Activated naive CD8-positive, alpha-beta T cell treated with anti-CD3 and anti-CD28 coated beads for 36 hours (primary cell): ENCODE results near the gene SRP9. TPM values are rescaled to one million over a fixed set of nuclear protein-coding genes. Genes with fewer than 3 reads are reported as not detected.

Source experiments
- DNase-seq: peaks from one replicate; pipeline ENCODE4 v3.0.0; 2021
- H3K27ac Mint-ChIP-seq: one replicate; pipeline ENCODE4 v1.8.0; 2022; ENCODE audit warnings: mild to moderate bottlenecking, moderate library complexity, mixed read lengths
- H3K27me3 Mint-ChIP-seq: one replicate; pipeline ENCODE4 v1.8.0; 2022; ENCODE audit warnings: mild to moderate bottlenecking, mixed read lengths
- H3K36me3 Mint-ChIP-seq: one replicate; pipeline ENCODE4 v1.8.0; 2021; ENCODE audit warnings: mild to moderate bottlenecking, mixed read lengths
- H3K4me1 Mint-ChIP-seq: one replicate; pipeline ENCODE4 v1.8.0; 2021; ENCODE audit warnings: mixed read lengths
- H3K4me3 Mint-ChIP-seq: one replicate; pipeline ENCODE4 v1.8.0; 2022; ENCODE audit warnings: mild to moderate bottlenecking, moderate library complexity, mixed read lengths
- H3K9me3 Mint-ChIP-seq: one replicate; pipeline ENCODE4 v1.8.0; 2022; ENCODE audit warnings: mixed read lengths
- total RNA-seq, 2 experiments: library from RNA; stranded (reverse); gene quantifications; one replicate each; pipeline ENCODE4 v1.2.3, GENCODE V29; 2021

Gene SRP9
- 100 to 1,000 TPM; 335 to 350 TPM for total RNA-seq

- peak; percentile 99 for DNase-seq
- Mint-ChIP-seq H3K4me3 (no peak within 1 kb of the TSS), H3K36me3 (peaks cover 29% of the 10 kb centered on the region), H3K9me3 (peaks cover 2% of the 10 kb centered on the region), H3K27ac (no peak within 1 kb of the TSS), H3K4me1 (peaks cover 28% of the 10 kb centered on the region), H3K27me3 (no peaks in the 10 kb centered on the region)
Measured at GRCh38 chr1:225777583-225778336, at the start of gene SRP9. SRP9 (plus strand) TSS chr1:225777826; CDS start chr1:225777941, 115 bp downstream.

- Mint-ChIP-seq H3K36me3 (no peaks in the 10 kb centered on the region), H3K4me1 (no peaks in the 10 kb centered on the region), H3K27me3 (no peaks in the 10 kb centered on the region), H3K9me3 (no peaks in the 10 kb centered on the region), H3K27ac (no peak overlapping the region), H3K4me3 (no peak overlapping the region)
- DNase-seq: no peak
Measured at GRCh38 chr1:225731491-225731890, 46.1 kb upstream of the SRP9 start.

GRCh38 chr1:225733254-225733653, 44.4 kb upstream of the SRP9 start:
- no peaks in the 10 kb centered on the region for H3K27me3 Mint-ChIP-seq
- no peak overlapping the region for H3K4me3 Mint-ChIP-seq
- no peaks in the 10 kb centered on the region for H3K4me1 Mint-ChIP-seq
- H3K9me3 Mint-ChIP-seq: no peaks in the 10 kb centered on the region
- no peak for DNase-seq
- H3K27ac Mint-ChIP-seq: no peak overlapping the region
- no peaks in the 10 kb centered on the region for H3K36me3 Mint-ChIP-seq

- Mint-ChIP-seq H3K27ac (no peak overlapping the region), H3K4me3 (no peak overlapping the region), H3K27me3 (no peaks in the 10 kb centered on the region), H3K4me1 (no peaks in the 10 kb centered on the region), H3K9me3 (no peaks in the 10 kb centered on the region), H3K36me3 (no peaks in the 10 kb centered on the region)
- DNase-seq: no peak
Measured at GRCh38 chr1:225735252-225736149, 42.1 kb upstream of the SRP9 start.

- no peak for DNase-seq
- no peaks in the 10 kb centered on the region for H3K27me3 Mint-ChIP-seq
- no peak overlapping the region for H3K27ac Mint-ChIP-seq
- H3K4me3 Mint-ChIP-seq: no peak overlapping the region
- no peaks in the 10 kb centered on the region for H3K9me3 Mint-ChIP-seq
- no peaks in the 10 kb centered on the region for H3K4me1 Mint-ChIP-seq
- H3K36me3 Mint-ChIP-seq: no peaks in the 10 kb centered on the region
Measured at GRCh38 chr1:225736437-225737098, 41.1 kb upstream of the SRP9 start.

GRCh38 chr1:225737161-225737560, 40.5 kb upstream of the SRP9 start:
- no peaks in the 10 kb centered on the region for H3K4me1 Mint-ChIP-seq
- H3K27me3 Mint-ChIP-seq: no peaks in the 10 kb centered on the region
- H3K9me3 Mint-ChIP-seq: no peaks in the 10 kb centered on the region
- no peak overlapping the region for H3K4me3 Mint-ChIP-seq
- no peak overlapping the region for H3K27ac Mint-ChIP-seq
- H3K36me3 Mint-ChIP-seq: no peaks in the 10 kb centered on the region
- no peak for DNase-seq

GRCh38 chr1:225737866-225738265, 39.8 kb upstream of the SRP9 start:
- Mint-ChIP-seq H3K27me3 (no peaks in the 10 kb centered on the region), H3K4me3 (no peak overlapping the region), H3K9me3 (no peaks in the 10 kb centered on the region), H3K36me3 (no peaks in the 10 kb centered on the region), H3K4me1 (no peaks in the 10 kb centered on the region), H3K27ac (no peak overlapping the region)
- DNase-seq: no peak

- Mint-ChIP-seq H3K27me3 (no peaks in the 10 kb centered on the region), H3K27ac (no peak overlapping the region), H3K9me3 (no peaks in the 10 kb centered on the region), H3K4me3 (no peak overlapping the region), H3K4me1 (no peaks in the 10 kb centered on the region), H3K36me3 (no peaks in the 10 kb centered on the region)
- DNase-seq: no peak
Measured at GRCh38 chr1:225738763-225739162, 38.9 kb upstream of the SRP9 start.

- Mint-ChIP-seq H3K4me1 (no peaks in the 10 kb centered on the region), H3K27ac (no peak overlapping the region), H3K9me3 (no peaks in the 10 kb centered on the region)
Measured at GRCh38 chr1:225739542-225740107, 38.0 kb upstream of the SRP9 start.

GRCh38 chr1:225744745-225745144, 32.9 kb upstream of the SRP9 start:
- Mint-ChIP-seq H3K27ac (no peak overlapping the region), H3K36me3 (no peaks in the 10 kb centered on the region), H3K9me3 (no peaks in the 10 kb centered on the region), H3K27me3 (no peaks in the 10 kb centered on the region), H3K4me3 (no peak overlapping the region), H3K4me1 (no peaks in the 10 kb centered on the region)
- no peak for DNase-seq

More at GRCh38 chr1:225739542-225740107, 38.0 kb upstream of the SRP9 start:
- H3K36me3 Mint-ChIP-seq: no peaks in the 10 kb centered on the region
- no peak for DNase-seq
- H3K27me3 Mint-ChIP-seq: no peaks in the 10 kb centered on the region
- H3K4me3 Mint-ChIP-seq: no peak overlapping the region

- Mint-ChIP-seq H3K36me3 (no peaks in the 10 kb centered on the region), H3K4me1 (no peaks in the 10 kb centered on the region), H3K27me3 (no peaks in the 10 kb centered on the region), H3K9me3 (no peaks in the 10 kb centered on the region), H3K4me3 (no peak overlapping the region), H3K27ac (no peak overlapping the region)
- no peak for DNase-seq
Measured at GRCh38 chr1:225745273-225745672, 32.4 kb upstream of the SRP9 start.

- Mint-ChIP-seq H3K36me3 (no peaks in the 10 kb centered on the region), H3K4me1 (no peaks in the 10 kb centered on the region), H3K27me3 (no peaks in the 10 kb centered on the region), H3K4me3 (no peak overlapping the region), H3K27ac (no peak overlapping the region), H3K9me3 (no peaks in the 10 kb centered on the region)
- no peak for DNase-seq
Measured at GRCh38 chr1:225746361-225747179, 31.1 kb upstream of the SRP9 start.

GRCh38 chr1:225747566-225747965, 30.1 kb upstream of the SRP9 start:
- Mint-ChIP-seq H3K4me3 (no peak overlapping the region), H3K9me3 (no peaks in the 10 kb centered on the region), H3K27me3 (no peaks in the 10 kb centered on the region), H3K4me1 (no peaks in the 10 kb centered on the region), H3K36me3 (no peaks in the 10 kb centered on the region), H3K27ac (no peak overlapping the region)
- DNase-seq: no peak

- Mint-ChIP-seq H3K9me3 (no peaks in the 10 kb centered on the region), H3K36me3 (no peaks in the 10 kb centered on the region), H3K4me1 (no peaks in the 10 kb centered on the region), H3K27me3 (no peaks in the 10 kb centered on the region), H3K27ac (no peak overlapping the region), H3K4me3 (no peak overlapping the region)
- no peak for DNase-seq
Measured at GRCh38 chr1:225748529-225748928, 29.1 kb upstream of the SRP9 start.
